ENCODE results near the gene GPR15LG.

DNA sequence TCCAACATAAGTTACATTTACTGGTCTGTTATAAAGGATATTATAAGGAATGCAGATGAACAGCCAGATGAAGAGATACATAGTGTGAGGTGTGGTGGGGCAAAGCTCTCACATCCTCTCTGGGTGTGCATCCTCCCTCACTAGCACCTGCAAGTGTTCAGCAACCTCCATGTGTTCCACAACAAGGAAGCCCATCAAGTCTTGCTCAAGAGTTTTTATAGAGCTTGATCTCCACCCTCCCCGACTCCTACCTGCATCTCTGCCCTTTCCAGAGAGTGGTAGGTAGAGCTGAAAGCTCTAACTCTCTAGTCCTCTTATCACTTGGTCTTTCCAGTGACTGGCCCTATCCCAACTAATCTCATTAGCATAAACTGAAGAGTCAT is 46.8 kb upstream of the GPR15LG start:
- TF ChIP-seq, protein P1, sequence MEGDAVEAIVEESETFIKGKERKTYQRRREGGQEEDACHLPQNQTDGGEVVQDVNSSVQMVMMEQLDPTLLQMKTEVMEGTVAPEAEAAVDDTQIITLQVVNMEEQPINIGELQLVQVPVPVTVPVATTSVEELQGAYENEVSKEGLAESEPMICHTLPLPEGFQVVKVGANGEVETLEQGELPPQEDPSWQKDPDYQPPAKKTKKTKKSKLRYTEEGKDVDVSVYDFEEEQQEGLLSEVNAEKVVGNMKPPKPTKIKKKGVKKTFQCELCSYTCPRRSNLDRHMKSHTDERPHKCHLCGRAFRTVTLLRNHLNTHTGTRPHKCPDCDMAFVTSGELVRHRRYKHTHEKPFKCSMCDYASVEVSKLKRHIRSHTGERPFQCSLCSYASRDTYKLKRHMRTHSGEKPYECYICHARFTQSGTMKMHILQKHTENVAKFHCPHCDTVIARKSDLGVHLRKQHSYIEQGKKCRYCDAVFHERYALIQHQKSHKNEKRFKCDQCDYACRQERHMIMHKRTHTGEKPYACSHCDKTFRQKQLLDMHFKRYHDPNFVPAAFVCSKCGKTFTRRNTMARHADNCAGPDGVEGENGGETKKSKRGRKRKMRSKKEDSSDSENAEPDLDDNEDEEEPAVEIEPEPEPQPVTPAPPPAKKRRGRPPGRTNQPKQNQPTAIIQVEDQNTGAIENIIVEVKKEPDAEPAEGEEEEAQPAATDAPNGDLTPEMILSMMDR (conservative IDR thresholded peaks at IDR 0.05; ENCODE audit: low read length): no peak
- TF ChIP-seq EZH2phosphoT487 (IDR thresholded peaks at IDR 0.05; ENCODE audit: borderline replicate concordance, low read depth, low read length): no peak
